Ascending aorta (tissue), 2 donors: ENCODE results near the gene NAT14. TPM values are rescaled to one million over a fixed set of nuclear protein-coding genes. Genes with fewer than 3 reads are reported as not detected.

Experiments
- DNase-seq, 2 donors: peaks; one replicate each; pipeline ENCODE4 v3.0.0-alpha.2; 2019; ENCODE audit warnings: low spot score in 2 of 2
- H3K27ac ChIP-seq, 2 donors: fragments of 200-600 bp; sonication (generic); one replicate each; pipeline ENCODE4 v1.5.1; 2016 to 2017; ENCODE audit warnings: mild to moderate bottlenecking in 1 of 2
- H3K27me3 ChIP-seq: fragments of 200-600 bp; sonication (generic); one replicate; pipeline ENCODE4 v1.5.1; 2017
- H3K36me3 ChIP-seq, 2 donors: fragments of 200-600 bp; sonication (generic); one replicate each; pipeline ENCODE4 v1.5.1; 2016
- H3K4me1 ChIP-seq, 2 donors: fragments of 200-600 bp; sonication (generic); one replicate each; pipeline ENCODE4 v1.5.1; 2016 to 2017; ENCODE audit warnings: mild to moderate bottlenecking in 1 of 2
- H3K4me3 ChIP-seq, 2 donors: fragments of 200-600 bp; sonication (generic); one replicate each; pipeline ENCODE4 v1.5.1; 2016 to 2017; ENCODE audit warnings: mild to moderate bottlenecking in 1 of 2
- H3K9me3 ChIP-seq, 2 donors: fragments of 200-600 bp; sonication (generic); one replicate each; pipeline ENCODE4 v1.5.1; 2016
- CTCF ChIP-seq, 3 experiments: fragments of 200-600 bp in 2 of 3; fragments of 450-650 bp in 1 of 3; sonication (generic) in 2 of 3; IDR thresholded peaks; one replicate each; pipeline ENCODE4 v1.5.1; 2016 to 2019; ENCODE audit warnings: antibody characterized with exemption in 3 of 3, mild to moderate bottlenecking in 1 of 3, moderate library complexity in 1 of 3
- intact Hi-C: fragments of 100-400 bp; cut with DNase I; formaldehyde crosslinking; loops from one replicate; pipeline ENCODE4 v1.15.1; 2023
- total RNA-seq: library from RNA; depleted of rRNA; stranded (reverse); fragments of >200 nt; gene quantifications from one replicate; pipeline ENCODE4 v1.1.0, GENCODE V29; 2016

Gene NAT14
- total RNA-seq, 1 donor from 2014 or later, result 21.6 TPM

GRCh38 chr19:55489711-55490477 lies 4.9 kb downstream of the NAT14 start:
- no peaks in the 10 kb centered on the region for H3K36me3 ChIP-seq
- TF ChIP-seq CTCF (IDR thresholded peaks at IDR 0.05), result no peak
- H3K4me1 ChIP-seq, result peaks cover 17 to 32% of the 10 kb centered on the region in 2 donors
- H3K4me3 ChIP-seq, result no peak overlapping the region
- H3K27ac ChIP-seq, result no peak overlapping the region
- intact Hi-C loops, result no loop called here
- no peaks in the 10 kb centered on the region for H3K27me3 ChIP-seq
- DNase-seq, result no peak
- no peaks in the 10 kb centered on the region for H3K9me3 ChIP-seq

GRCh38 chr19:55490478-55491432 lies 5.8 kb downstream of the NAT14 start:
- Histone ChIP-seq H3K36me3 (no peaks in the 10 kb centered on the region), H3K27me3 (no peaks in the 10 kb centered on the region), H3K9me3 (no peaks in the 10 kb centered on the region), H3K4me1 (peaks cover 12 to 26% of the 10 kb centered on the region in 2 donors), H3K4me3 (no peak overlapping the region), H3K27ac (peak overlapping the region; percentile 19 to 36)
- no peak for DNase-seq
- TF ChIP-seq CTCF (IDR thresholded peaks at IDR 0.05), result no peak
- intact Hi-C loops, result no loop called here

DNA sequence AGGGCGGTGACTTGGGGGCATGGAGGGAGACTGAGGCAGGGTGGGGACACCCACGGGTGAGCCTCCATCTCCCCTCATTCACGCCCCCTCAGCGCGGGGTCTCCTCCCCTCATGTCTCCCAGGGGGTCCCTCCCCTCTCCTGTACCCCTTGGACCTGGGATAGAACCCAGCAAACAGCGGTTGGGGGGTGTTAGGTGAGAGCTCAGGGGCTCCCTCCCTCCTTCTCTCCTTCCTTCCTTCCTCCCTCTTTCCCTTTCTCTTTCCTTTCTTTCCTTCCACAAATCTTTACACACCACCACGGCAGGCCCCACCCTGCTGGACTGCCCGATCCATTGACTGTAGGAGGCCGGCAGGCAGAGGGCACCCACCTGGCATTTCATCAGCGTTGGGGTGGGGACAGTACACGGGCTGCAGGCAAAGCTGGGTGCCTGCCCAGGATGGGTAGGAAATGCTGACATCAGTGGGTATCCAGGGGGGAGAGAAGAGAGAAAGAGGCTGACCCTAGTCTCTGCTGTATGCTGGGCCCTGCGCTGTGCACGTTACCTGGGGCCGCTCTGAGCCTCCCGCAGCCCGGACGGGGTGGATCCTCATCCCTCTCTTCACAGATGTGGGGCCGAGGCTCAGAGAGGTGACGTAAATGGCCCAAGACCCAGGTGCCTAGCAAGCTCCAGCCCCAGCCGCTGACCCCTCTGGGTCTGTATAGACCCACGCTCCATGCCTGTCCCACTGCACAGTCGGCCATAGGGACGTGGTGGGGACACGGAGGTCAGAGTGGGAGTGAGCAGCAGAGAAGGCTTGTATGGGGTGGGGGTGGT lies 6.8 kb downstream of the NAT14 start:
- peak overlapping the region; percentile 19 to 36 for H3K27ac ChIP-seq
- H3K36me3 ChIP-seq, result no peaks in the 10 kb centered on the region
- H3K27me3 ChIP-seq, result no peaks in the 10 kb centered on the region
- no peak overlapping the region for H3K4me3 ChIP-seq
- intact Hi-C loops, result no loop called here
- no peak for TF ChIP-seq CTCF (IDR thresholded peaks at IDR 0.05)
- no peaks in the 10 kb centered on the region for H3K9me3 ChIP-seq
- no peak for DNase-seq
- H3K4me1 ChIP-seq, result peaks cover 5 to 16% of the 10 kb centered on the region in 2 donors

- no peak for DNase-seq
- Histone ChIP-seq H3K9me3 (no peaks in the 10 kb centered on the region), H3K27me3 (no peaks in the 10 kb centered on the region), H3K4me1 (peaks cover 4 to 10% of the 10 kb centered on the region in 2 donors), H3K36me3 (no peaks in the 10 kb centered on the region), H3K27ac (no peak overlapping the region), H3K4me3 (no peak overlapping the region)
- TF ChIP-seq CTCF (IDR thresholded peaks at IDR 0.05), result no peak
- intact Hi-C loops, result no loop called here
These were observed 7.5 kb downstream of the NAT14 start for GRCh38 chr19:55492362-55492944.
